SU-DHL-6 (cell line): Measurements from ENCODE around the gene EPB41L3.

ENCODE experiments used
- H2AFZ ChIP-seq: fragments of 200-600 bp; sonication (generic); 2 replicates; pipeline ENCODE4 v1.6.1; 2014; ENCODE audit warnings: low read depth, mild to moderate bottlenecking, moderate library complexity, mixed read lengths, antibody characterized with exemption, low read length; ENCODE audit not compliant: severe bottlenecking
- H3F3A ChIP-seq: fragments of 200-600 bp; shearing (Covaris generic); 2 replicates; pipeline ENCODE4 v1.6.0; 2016; ENCODE audit warnings: antibody characterized with exemption, mild to moderate bottlenecking; ENCODE audit not compliant: insufficient read depth
- H3K27ac ChIP-seq: fragments of 200-600 bp; sonication (generic); 2 replicates; pipeline ENCODE4 v1.5.1; 2016; ENCODE audit warnings: low read depth, mild to moderate bottlenecking, low read length, moderate library complexity, mixed read lengths
- H3K27me3 ChIP-seq: fragments of 200-600 bp; sonication (generic), shearing (Covaris generic); 2 replicates; pipeline ENCODE4 v1.6.0; 2014; ENCODE audit warnings: mild to moderate bottlenecking, low read length
- H3K36me3 ChIP-seq: fragments of 200-600 bp; sonication (generic); 2 replicates; pipeline ENCODE4 v1.6.1; 2014; ENCODE audit warnings: mild to moderate bottlenecking, low read length, mixed read lengths
- H3K4me2 ChIP-seq: fragments of 300-600, 200-600 bp; shearing (Covaris generic), sonication (generic); 2 replicates; pipeline ENCODE4 v1.6.0; 2014; ENCODE audit warnings: low read length, low read depth, mild to moderate bottlenecking; ENCODE audit not compliant: poor library complexity, severe bottlenecking
- H3K4me3 ChIP-seq: fragments of 200-600 bp; sonication (generic); 2 replicates; pipeline ENCODE4 v1.5.1; 2014; ENCODE audit warnings: antibody characterized with exemption, low read length, mild to moderate bottlenecking, mixed read lengths; ENCODE audit not compliant: insufficient read depth, poor library complexity, severe bottlenecking
- H3K79me2 ChIP-seq: fragments of 200-600 bp; sonication (generic); 2 replicates; pipeline ENCODE4 v1.6.1; 2014; ENCODE audit warnings: mild to moderate bottlenecking, low read length, moderate library complexity; ENCODE audit not compliant: insufficient read depth
- H3K9ac ChIP-seq: fragments of 200-600 bp; sonication (generic); 2 replicates; pipeline ENCODE4 v1.7.0; 2014; ENCODE audit warnings: mild to moderate bottlenecking, low read length
- H3K9me2 ChIP-seq: fragments of 200-600 bp; sonication (generic); replicated peaks from 2 replicates; pipeline ENCODE4 v1.6.1; 2014; ENCODE audit warnings: low read length; ENCODE audit not compliant: insufficient read depth
- H3K9me3 ChIP-seq: fragments of 200-600 bp; sonication (generic); 2 replicates; pipeline ENCODE4 v1.6.1; 2014; ENCODE audit warnings: low read length, mixed read lengths; ENCODE audit not compliant: insufficient read depth
- H4K20me1 ChIP-seq: fragments of 200-600 bp; sonication (generic); 2 replicates; pipeline ENCODE4 v1.6.1; 2014; ENCODE audit warnings: low read depth, mild to moderate bottlenecking, antibody characterized with exemption, low read length, moderate library complexity, mixed read lengths
- CTCF ChIP-seq: fragments of 200-600 bp; sonication (generic); IDR thresholded peaks from one replicate; pipeline ENCODE4 v1.5.1; 2017; ENCODE audit warnings: antibody characterized with exemption, mild to moderate bottlenecking, low read length, moderate library complexity; ENCODE audit not compliant: insufficient read depth, poor library complexity, severe bottlenecking
- EZH2phosphoT487 ChIP-seq: fragments of 200-600 bp; sonication (generic), shearing (Covaris generic); conservative IDR thresholded peaks from 2 replicates; pipeline ENCODE4 v1.6.1; 2018; ENCODE audit warnings: mild to moderate bottlenecking, antibody characterized with exemption, low read length, moderate library complexity, mixed read lengths

EPB41L3 gene

GRCh38 chr18:5516841-5517240 lies 27.0 kb downstream of the EPB41L3 start:
- H3K4me3 ChIP-seq = no peak overlapping the region
- no peak overlapping the region for H3K27ac ChIP-seq
- no peaks in the 10 kb centered on the region for H3F3A ChIP-seq
- no peaks in the 10 kb centered on the region for H3K36me3 ChIP-seq
- no peak overlapping the region for H3K9ac ChIP-seq
- no peak for TF ChIP-seq EZH2phosphoT487
- no peak for TF ChIP-seq CTCF
- H2AFZ ChIP-seq = no peak overlapping the region
- no peaks in the 10 kb centered on the region for H4K20me1 ChIP-seq
- H3K27me3 ChIP-seq = no peaks in the 10 kb centered on the region
- H3K9me2 ChIP-seq = no peaks in the 10 kb centered on the region
- H3K79me2 ChIP-seq = no peaks in the 10 kb centered on the region
- no peaks in the 10 kb centered on the region for H3K9me3 ChIP-seq
- H3K4me2 ChIP-seq = no peak overlapping the region

- Histone ChIP-seq H3K36me3 (no peaks in the 10 kb centered on the region), H4K20me1 (no peaks in the 10 kb centered on the region), H3K4me3 (no peak overlapping the region), H3K27ac (no peak overlapping the region), H3K4me2 (no peak overlapping the region), H3K27me3 (no peaks in the 10 kb centered on the region), H2AFZ (no peak overlapping the region), H3K9me2 (no peaks in the 10 kb centered on the region), H3K9ac (no peak overlapping the region), H3F3A (no peaks in the 10 kb centered on the region), H3K79me2 (no peaks in the 10 kb centered on the region), H3K9me3 (no peaks in the 10 kb centered on the region)
- TF ChIP-seq CTCF (no peak), EZH2phosphoT487 (no peak)
These were observed 28.6 kb downstream of the EPB41L3 start for GRCh38 chr18:5515011-5515784.

GRCh38 chr18:5513947-5514346 lies 29.9 kb downstream of the EPB41L3 start:
- Histone ChIP-seq H3K9me3 (no peaks in the 10 kb centered on the region), H3K4me3 (no peak overlapping the region), H2AFZ (no peak overlapping the region), H3K9ac (no peak overlapping the region), H3K27ac (no peak overlapping the region), H3K9me2 (no peaks in the 10 kb centered on the region), H3K36me3 (no peaks in the 10 kb centered on the region), H3K79me2 (no peaks in the 10 kb centered on the region), H4K20me1 (no peaks in the 10 kb centered on the region), H3K4me2 (no peak overlapping the region), H3F3A (no peaks in the 10 kb centered on the region), H3K27me3 (no peaks in the 10 kb centered on the region)
- TF ChIP-seq CTCF (no peak), EZH2phosphoT487 (no peak)
